Spleen (tissue), 11 donors: ENCODE data around the gene ALOX12B. TPM values are rescaled to one million over a fixed set of nuclear protein-coding genes. Genes with fewer than 3 reads are reported as not detected.

ENCODE experiments used
- DNase-seq: peaks from one replicate; pipeline ENCODE4 v3.0.0-alpha.2; 2020
- H3K27ac ChIP-seq, 8 donors: fragments of 200-600 bp; sonication (generic) in 7 of 8; 1 replicate in 4 of 8; 2 replicates in 4 of 8; pipeline versions ENCODE4 v1.5.0 to v1.8.0; 2016 to 2021; ENCODE audit warnings: inconsistent platforms in 4 of 8, mild to moderate bottlenecking in 4 of 8, moderate library complexity in 1 of 8
- H3K27me3 ChIP-seq, 7 donors: fragments of 200-600 bp; sonication (generic) in 6 of 7; replicated peaks in 1 of 7; 1 replicate in 4 of 7; 2 replicates in 3 of 7; pipeline versions ENCODE4 v1.5.0 to v1.8.0; 2016 to 2021; ENCODE audit warnings: inconsistent platforms in 3 of 7, mild to moderate bottlenecking in 1 of 7
- H3K36me3 ChIP-seq, 6 donors: fragments of 200-600 bp; sonication (generic) in 5 of 6; 1 replicate in 4 of 6; 2 replicates in 2 of 6; pipeline versions ENCODE4 v1.5.0 to v1.8.0; 2016 to 2021; ENCODE audit warnings: inconsistent platforms in 2 of 6
- H3K4me1 ChIP-seq, 6 donors: fragments of 200-600 bp; sonication (generic) in 5 of 6; 1 replicate in 3 of 6; 2 replicates in 3 of 6; pipeline versions ENCODE4 v1.5.0 to v1.8.0; 2016 to 2021; ENCODE audit warnings: inconsistent platforms in 3 of 6
- H3K4me3 ChIP-seq, 8 donors: fragments of 200-600 bp; sonication (generic) in 7 of 8; 1 replicate in 4 of 8; 2 replicates in 4 of 8; pipeline versions ENCODE4 v1.5.0 to v1.8.0; 2016 to 2021; ENCODE audit warnings: inconsistent platforms in 4 of 8, mild to moderate bottlenecking in 4 of 8, moderate library complexity in 2 of 8
- H3K9me3 ChIP-seq, 8 donors: fragments of 200-600 bp; sonication (generic) in 7 of 8; 1 replicate in 4 of 8; 2 replicates in 4 of 8; pipeline versions ENCODE4 v1.5.0 to v1.8.0; 2016 to 2021; ENCODE audit warnings: inconsistent platforms in 4 of 8
- POLR2A ChIP-seq, 3 donors: fragments of 450-650 bp; IDR thresholded peaks; one replicate each; pipeline ENCODE4 v1.5.1; 2017; ENCODE audit warnings: antibody characterized with exemption in 3 of 3, mild to moderate bottlenecking in 1 of 3
- POLR2AphosphoS5 ChIP-seq, 3 donors: sonication (generic); formaldehyde crosslinking; IDR thresholded peaks; one replicate each; pipeline ENCODE4 v1.5.1; 2017; ENCODE audit warnings: antibody characterized with exemption in 3 of 3
- WGBS, 5 donors: extraction: QIAGEN DNeasy Blood & Tissue Kit in 3 of 5; methylation state at CpG; one replicate each; pipeline versions ENCODE4 v1.1.5 to v1.1.7; 2013 to 2018; 5-methylcytosine and 5-hydroxymethylcytosine counted together
- intact Hi-C: fragments of 100-400 bp; cut with DNase I; formaldehyde crosslinking; loops from one replicate; pipeline ENCODE4 v1.15.0; 2023; ENCODE audit warnings: low total_unique reads
- polyA plus RNA-seq, 3 donors: library from polyadenylated mRNA; stranded (reverse); fragments of 200-250 nt; gene quantifications; one replicate each; pipeline ENCODE4 v1.2.1, GENCODE V29; 2013
- total RNA-seq, 7 donors: library from RNA; depleted of rRNA in 3 of 7; stranded (reverse); fragments of >200 nt in 3 of 7; fragmentation: NEBNext Ultra II Directional in 4 of 7; extraction: Animal tissue kit (Norgen Biotek cat#: 25700) in 4 of 7; gene quantifications; one replicate each; pipeline versions ENCODE4 v1.1.0 to v1.2.1, GENCODE V29; 2016 to 2021
- TF ChIP-seq, protein P1 (sequence below), 11 experiments: fragments of 200-600 bp in 7 of 11; fragments of 450-650 bp in 4 of 11; sonication (generic) in 4 of 11; IDR thresholded peaks in 8 of 11; conservative IDR thresholded peaks in 3 of 11; 1 replicate in 7 of 11; 2 replicates in 4 of 11; pipeline versions ENCODE4 v1.4.0 to v1.8.0; 2016 to 2021; ENCODE audit warnings: antibody characterized with exemption in 11 of 11, inconsistent platforms in 4 of 11, mild to moderate bottlenecking in 1 of 11
- donor health status: healthy with polysubstance abuse.
- donor health status: DM: no; HTN: no; CAD: no; lungs with moderate emphysema.
- donor health status: DM: no; HTN: no; CAD: no.
- donor health status: Bipolar disorder and iron deficiency.
- donor health status: healthy.
- donor health status: DM: no; HTN: no; CAD: no.
- donor health status: DM: yes; HTN: yes; CAD: no.

The ALOX12B gene
- total and polyA plus RNA-seq, 10 donors: 0.47 to 1.3 (median 0.86) TPM; not detected in 4

DNA sequence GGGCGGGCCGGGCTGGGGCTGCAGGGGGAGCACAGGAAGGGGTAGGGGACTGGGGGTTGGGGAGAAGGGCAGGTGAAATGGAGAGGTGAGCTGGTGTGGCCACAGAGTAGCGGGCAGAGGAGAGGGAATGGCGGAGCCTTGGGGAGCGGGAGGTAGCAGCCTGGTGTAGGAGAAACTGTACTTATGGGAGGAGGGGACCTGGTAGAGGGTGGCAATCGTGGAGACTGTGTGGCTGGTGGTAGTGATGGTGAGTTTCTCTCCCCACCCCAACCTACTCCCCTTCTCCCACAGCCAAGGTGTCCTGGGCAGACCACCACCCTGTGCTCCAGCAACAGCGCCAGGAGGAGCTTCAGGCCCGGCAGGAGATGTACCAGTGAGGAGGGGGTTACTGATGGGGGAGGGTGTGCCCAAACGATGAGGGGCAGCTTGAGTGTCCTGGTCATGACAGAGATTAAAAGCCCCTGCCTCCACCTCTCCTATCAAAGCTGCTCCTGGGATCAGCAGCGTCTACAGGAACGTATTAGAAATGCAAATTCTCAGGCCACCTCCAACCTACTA lies 47.8 kb downstream of the ALOX12B start:
- H3K9me3 ChIP-seq: no peaks in the 10 kb centered on the region
- DNase-seq: no peak
- 54 to 66% (median 57%) methylated on average over 10 to 11 of the region's 11 CpGs for WGBS, 5 donors
- H3K4me3 ChIP-seq: peak overlapping the region in 3 of 8 donors; percentile 9 to 56 (median 29)
- TF ChIP-seq, protein P1, sequence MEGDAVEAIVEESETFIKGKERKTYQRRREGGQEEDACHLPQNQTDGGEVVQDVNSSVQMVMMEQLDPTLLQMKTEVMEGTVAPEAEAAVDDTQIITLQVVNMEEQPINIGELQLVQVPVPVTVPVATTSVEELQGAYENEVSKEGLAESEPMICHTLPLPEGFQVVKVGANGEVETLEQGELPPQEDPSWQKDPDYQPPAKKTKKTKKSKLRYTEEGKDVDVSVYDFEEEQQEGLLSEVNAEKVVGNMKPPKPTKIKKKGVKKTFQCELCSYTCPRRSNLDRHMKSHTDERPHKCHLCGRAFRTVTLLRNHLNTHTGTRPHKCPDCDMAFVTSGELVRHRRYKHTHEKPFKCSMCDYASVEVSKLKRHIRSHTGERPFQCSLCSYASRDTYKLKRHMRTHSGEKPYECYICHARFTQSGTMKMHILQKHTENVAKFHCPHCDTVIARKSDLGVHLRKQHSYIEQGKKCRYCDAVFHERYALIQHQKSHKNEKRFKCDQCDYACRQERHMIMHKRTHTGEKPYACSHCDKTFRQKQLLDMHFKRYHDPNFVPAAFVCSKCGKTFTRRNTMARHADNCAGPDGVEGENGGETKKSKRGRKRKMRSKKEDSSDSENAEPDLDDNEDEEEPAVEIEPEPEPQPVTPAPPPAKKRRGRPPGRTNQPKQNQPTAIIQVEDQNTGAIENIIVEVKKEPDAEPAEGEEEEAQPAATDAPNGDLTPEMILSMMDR (IDR thresholded peaks at IDR 0.05 in 8 of 11, conservative IDR thresholded peaks at IDR 0.05 in 3 of 11): no peak
- TF ChIP-seq POLR2AphosphoS5 (IDR thresholded peaks at IDR 0.05) (no peak), POLR2A (IDR thresholded peaks at IDR 0.05) (no peak)
- H3K27ac ChIP-seq: peak overlapping the region in 1 of 8 donors; percentile 78
- H3K27me3 ChIP-seq: peaks cover 0 to 58% (median 23%) of the 10 kb centered on the region in 7 donors
- intact Hi-C loops: no loop called here
- peaks cover 0 to 45% (median 15%) of the 10 kb centered on the region in 6 donors for H3K4me1 ChIP-seq
- H3K36me3 ChIP-seq: no peaks in the 10 kb centered on the region

DNA sequence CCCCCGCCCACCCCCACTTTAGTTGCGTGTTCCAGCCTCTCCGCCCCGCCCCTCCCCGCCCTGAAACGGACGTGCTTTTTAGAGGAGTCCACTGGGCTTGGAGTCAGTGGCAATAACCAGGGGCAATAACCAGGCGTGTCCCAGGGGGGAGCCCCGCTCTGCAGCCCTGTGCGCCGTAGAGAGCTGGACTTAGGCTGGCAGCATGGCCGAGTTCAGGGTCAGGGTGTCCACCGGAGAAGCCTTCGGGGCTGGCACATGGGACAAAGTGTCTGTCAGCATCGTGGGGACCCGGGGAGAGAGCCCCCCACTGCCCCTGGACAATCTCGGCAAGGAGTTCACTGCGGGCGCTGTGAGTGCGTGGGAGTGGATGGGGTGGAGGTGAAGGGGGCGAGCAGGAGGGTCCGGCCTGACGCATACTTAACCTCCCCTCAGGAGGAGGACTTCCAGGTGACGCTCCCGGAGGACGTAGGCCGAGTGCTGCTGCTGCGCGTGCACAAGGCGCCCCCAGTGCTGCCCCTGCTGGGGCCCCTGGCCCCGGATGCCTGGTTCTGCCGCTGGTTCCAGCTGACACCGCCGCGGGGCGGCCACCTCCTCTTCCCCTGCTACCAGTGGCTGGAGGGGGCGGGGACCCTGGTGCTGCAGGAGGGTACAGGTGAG lies 48.4 kb downstream of the ALOX12B start, which contains the start of gene ALOX15B:
ALOX15B (plus strand) TSS at position 106 of the 657 bp plus-strand sequence; CDS start at position 203, 97 bp downstream.
- no peak for DNase-seq
- peaks cover 0 to 45% (median 15%) of the 10 kb centered on the region in 6 donors for H3K4me1 ChIP-seq
- H3K27ac ChIP-seq: peak within 1 kb of the TSS in 1 of 8 donors; percentile 78
- no peaks in the 10 kb centered on the region for H3K36me3 ChIP-seq
- 11 to 19% (median 12%) methylated on average over 24 to 37 of the region's 37 CpGs for WGBS, 5 donors
- no peaks in the 10 kb centered on the region for H3K9me3 ChIP-seq
- TF ChIP-seq, protein P1 (IDR thresholded peaks at IDR 0.05 in 8 of 11, conservative IDR thresholded peaks at IDR 0.05 in 3 of 11): no peak
- TF ChIP-seq POLR2AphosphoS5 (IDR thresholded peaks at IDR 0.05) (no peak), POLR2A (IDR thresholded peaks at IDR 0.05) (no peak)
- peaks cover 0 to 61% (median 23%) of the 10 kb centered on the region in 7 donors for H3K27me3 ChIP-seq
- intact Hi-C loops: no loop called here
- peak within 1 kb of the TSS in 3 of 8 donors; percentile 9 to 56 (median 29) for H3K4me3 ChIP-seq

DNA sequence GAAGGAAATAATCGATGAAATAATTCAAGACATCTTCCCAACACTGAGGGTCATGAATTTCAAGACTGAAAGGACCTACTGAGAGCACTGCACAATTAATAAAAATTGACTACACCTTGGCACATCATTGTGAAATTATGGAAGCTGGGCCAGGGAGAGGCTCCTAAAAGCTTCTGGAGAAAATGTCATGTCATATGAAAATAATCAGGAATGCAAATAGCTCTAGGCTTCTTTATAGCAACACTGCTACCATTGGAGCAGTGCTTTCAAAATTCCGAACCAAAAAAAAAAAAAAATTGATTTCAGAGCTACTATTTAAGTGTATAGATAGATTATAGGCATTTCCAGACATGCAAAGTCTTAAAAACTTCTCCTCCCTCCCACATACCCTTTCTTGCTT lies 55.1 kb downstream of the ALOX12B start:
- intact Hi-C loops: no loop called here
- Histone ChIP-seq H3K36me3 (no peaks in the 10 kb centered on the region), H3K9me3 (no peaks in the 10 kb centered on the region), H3K4me3 (no peak overlapping the region), H3K27me3 (peaks cover 0 to 73% (median 9%) of the 10 kb centered on the region in 7 donors), H3K4me1 (no peaks in the 10 kb centered on the region), H3K27ac (no peak overlapping the region)
- DNase-seq: no peak
- TF ChIP-seq, protein P1 (IDR thresholded peaks at IDR 0.05 in 8 of 11, conservative IDR thresholded peaks at IDR 0.05 in 3 of 11): no peak
- TF ChIP-seq POLR2A (IDR thresholded peaks at IDR 0.05) (no peak), POLR2AphosphoS5 (IDR thresholded peaks at IDR 0.05) (no peak)
- 77 to 91% (median 84%) methylated on average over 2 of the region's 2 CpGs for WGBS, 5 donors

DNA sequence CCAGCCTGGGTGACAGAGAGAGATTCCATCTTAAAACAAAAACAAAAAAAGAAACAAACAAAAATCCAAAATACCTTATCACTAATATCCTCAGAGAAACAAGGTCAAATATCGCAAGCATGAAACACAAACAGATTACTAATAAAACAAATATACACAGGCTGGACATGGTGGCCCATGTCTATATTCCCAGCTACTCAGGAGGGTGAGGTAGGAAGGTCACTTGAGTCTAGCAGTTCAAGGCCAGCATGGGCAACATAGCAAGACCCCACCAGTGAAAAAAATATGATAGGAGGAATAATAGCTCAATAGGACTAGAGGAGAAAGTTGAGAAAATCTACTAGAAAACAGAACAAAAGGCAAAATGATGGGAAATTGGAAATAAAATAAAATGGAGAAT lies 55.6 kb downstream of the ALOX12B start:
- WGBS, 5 donors: 95 to 100% (median 98%) methylated on average over 1 of the region's 1 CpG
- H3K4me3 ChIP-seq: no peak overlapping the region
- TF ChIP-seq POLR2A (IDR thresholded peaks at IDR 0.05): no peak

More for the DNA sequence above, 55.6 kb downstream of the ALOX12B start:
- Histone ChIP-seq H3K9me3 (no peaks in the 10 kb centered on the region), H3K27ac (no peak overlapping the region), H3K27me3 (peaks cover 0 to 73% (median 7%) of the 10 kb centered on the region in 7 donors), H3K4me1 (no peaks in the 10 kb centered on the region), H3K36me3 (no peaks in the 10 kb centered on the region)
- intact Hi-C loops: no loop called here
- DNase-seq: no peak
